Chondrocyte (in vitro differentiated cells): ENCODE measurements around the gene SPSB1. TPM values are rescaled to one million over a fixed set of nuclear protein-coding genes. Genes with fewer than 3 reads are reported as not detected.

Source experiments
- DNase-seq: peaks from one replicate; pipeline ENCODE4 v3.0.0; 2021; ENCODE audit warnings: mixed read lengths, low spot score
- H3K27ac Mint-ChIP-seq: one replicate; pipeline ENCODE4 v1.8.0; 2021; ENCODE audit warnings: mild to moderate bottlenecking, moderate library complexity, mixed read lengths; ENCODE audit not compliant: unreplicated experiment
- H3K27me3 Mint-ChIP-seq: 2 replicates; pipeline ENCODE4 v1.8.0; 2021; ENCODE audit warnings: low read depth, mixed read lengths
- H3K36me3 Mint-ChIP-seq: 2 replicates; pipeline ENCODE4 v1.8.0; 2021; ENCODE audit warnings: low read depth, mixed read lengths
- H3K4me1 Mint-ChIP-seq: 2 replicates; pipeline ENCODE4 v1.8.0; 2021; ENCODE audit warnings: low read depth, mild to moderate bottlenecking, mixed read lengths
- H3K4me3 Mint-ChIP-seq: one replicate; pipeline ENCODE4 v1.8.0; 2021; ENCODE audit warnings: mild to moderate bottlenecking, moderate library complexity, mixed read lengths; ENCODE audit not compliant: unreplicated experiment
- H3K9me3 Mint-ChIP-seq: 2 replicates; pipeline ENCODE4 v1.8.0; 2021; ENCODE audit warnings: low read depth, mixed read lengths
- total RNA-seq: library from RNA; stranded (reverse); gene quantifications from 3 replicates; pipeline ENCODE4 v1.2.1, GENCODE V29; 2021
- TF ChIP-seq, protein P1 (sequence below): fragments of 200-600 bp; sonication (generic); IDR thresholded peaks from 2 replicates; pipeline ENCODE4 v1.5.0; 2021; ENCODE audit warnings: antibody characterized with exemption, mild to moderate bottlenecking, moderate library complexity

SPSB1 gene
- total RNA-seq, 1 donor from 2014 or later = 173 TPM

- TF ChIP-seq, protein P1, sequence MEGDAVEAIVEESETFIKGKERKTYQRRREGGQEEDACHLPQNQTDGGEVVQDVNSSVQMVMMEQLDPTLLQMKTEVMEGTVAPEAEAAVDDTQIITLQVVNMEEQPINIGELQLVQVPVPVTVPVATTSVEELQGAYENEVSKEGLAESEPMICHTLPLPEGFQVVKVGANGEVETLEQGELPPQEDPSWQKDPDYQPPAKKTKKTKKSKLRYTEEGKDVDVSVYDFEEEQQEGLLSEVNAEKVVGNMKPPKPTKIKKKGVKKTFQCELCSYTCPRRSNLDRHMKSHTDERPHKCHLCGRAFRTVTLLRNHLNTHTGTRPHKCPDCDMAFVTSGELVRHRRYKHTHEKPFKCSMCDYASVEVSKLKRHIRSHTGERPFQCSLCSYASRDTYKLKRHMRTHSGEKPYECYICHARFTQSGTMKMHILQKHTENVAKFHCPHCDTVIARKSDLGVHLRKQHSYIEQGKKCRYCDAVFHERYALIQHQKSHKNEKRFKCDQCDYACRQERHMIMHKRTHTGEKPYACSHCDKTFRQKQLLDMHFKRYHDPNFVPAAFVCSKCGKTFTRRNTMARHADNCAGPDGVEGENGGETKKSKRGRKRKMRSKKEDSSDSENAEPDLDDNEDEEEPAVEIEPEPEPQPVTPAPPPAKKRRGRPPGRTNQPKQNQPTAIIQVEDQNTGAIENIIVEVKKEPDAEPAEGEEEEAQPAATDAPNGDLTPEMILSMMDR = no peak
- DNase-seq = no peak
- Mint-ChIP-seq H3K27me3 (no peaks in the 10 kb centered on the region), H3K9me3 (no peaks in the 10 kb centered on the region), H3K36me3 (no peaks in the 10 kb centered on the region), H3K27ac (no peak overlapping the region), H3K4me3 (no peak overlapping the region), H3K4me1 (peaks cover 20% of the 10 kb centered on the region)
These were observed 125.0 kb downstream of the SPSB1 start for GRCh38 chr1:9417695-9418094.

DNA sequence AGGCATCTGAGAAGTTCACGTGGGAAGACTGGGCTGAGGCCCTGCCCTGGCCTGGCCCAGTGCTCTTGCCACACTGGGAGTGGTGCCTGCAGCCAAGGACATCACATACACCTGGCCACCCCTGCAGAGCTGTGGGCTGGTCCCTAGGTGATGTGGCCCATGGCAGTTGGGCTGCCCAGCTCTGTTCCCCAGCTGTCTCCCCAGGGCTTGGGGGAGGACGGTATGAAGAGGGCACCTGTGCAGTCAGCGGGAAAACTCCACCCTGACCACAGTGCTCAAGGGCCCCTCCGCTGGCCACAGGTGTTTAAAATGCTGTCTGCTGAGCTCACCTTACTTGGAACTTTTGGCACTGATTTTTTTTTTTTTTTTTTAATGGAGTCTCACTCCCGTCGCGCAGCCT lies 126.2 kb downstream of the SPSB1 start:
- TF ChIP-seq, protein P1 = no peak
- no peaks in the 10 kb centered on the region for H3K27me3 Mint-ChIP-seq
- H3K9me3 Mint-ChIP-seq = peaks cover 2% of the 10 kb centered on the region
- H3K36me3 Mint-ChIP-seq = no peaks in the 10 kb centered on the region
- DNase-seq = no peak
- no peak overlapping the region for H3K27ac Mint-ChIP-seq
- H3K4me1 Mint-ChIP-seq = peaks cover 8% of the 10 kb centered on the region
- H3K4me3 Mint-ChIP-seq = no peak overlapping the region

Other genes with a start within 250 kb of the SPSB1 start
- 0.27 to 0.73 TPM (median 0.41 TPM) in 3 replicates for gene SLC2A5, start 223.3 kb upstream of the SPSB1 start, total RNA-seq
- gene GPR157, start 163.8 kb upstream of the SPSB1 start, total RNA-seq = 1.9 to 8.2 TPM (median 6.9 TPM) in 3 replicates
- 37.0 to 41.4 TPM (median 38.9 TPM) in 3 replicates for gene H6PD, start 58.1 kb upstream of the SPSB1 start, total RNA-seq
- 5.9 to 6.8 TPM (median 6.6 TPM) in 3 replicates for gene SLC25A33, start 246.6 kb downstream of the SPSB1 start, total RNA-seq